CD14-positive monocyte (primary cell): ENCODE data around the gene THEMIS. TPM values are rescaled to one million over a fixed set of nuclear protein-coding genes. Genes with fewer than 3 reads are reported as not detected.
"Not testable (repeated sequence)": the region's sequence is repeated elsewhere in the genome, so short reads cannot be mapped to it uniquely, and the experiment has no call there.

Source experiments
- DNase-seq, 3 donors: peaks; one replicate each; pipeline ENCODE4 v3.0.0-alpha.2; 2011 to 2022
- H2AFZ ChIP-seq: 2 replicates; pipeline ENCODE4 v1.6.0; 2012; ENCODE audit warnings: mild to moderate bottlenecking, low read depth, low read length, inconsistent platforms; ENCODE audit not compliant: insufficient read depth, poor library complexity, severe bottlenecking
- H3K27ac ChIP-seq, 2 donors: 1 replicate in 1 of 2; 2 replicates in 1 of 2; pipeline ENCODE4 v1.5.1; 2012 to 2013; ENCODE audit warnings: low read length in 2 of 2, control low read depth in 1 of 2, inconsistent platforms in 1 of 2, low read depth in 1 of 2, mild to moderate bottlenecking in 1 of 2
- H3K27me3 ChIP-seq, 2 donors: one replicate each; pipeline versions ENCODE4 v1.6.0 to v1.6.1; 2011 to 2013; ENCODE audit warnings: low read length in 2 of 2; ENCODE audit not compliant: control insufficient read depth in 2 of 2, insufficient read depth in 2 of 2
- H3K36me3 ChIP-seq, 2 donors: replicated peaks in 1 of 2; 1 replicate in 1 of 2; 2 replicates in 1 of 2; pipeline versions ENCODE4 v1.5.1 to v1.6.1; 2012 to 2013; ENCODE audit warnings: low read length in 2 of 2, control low read depth in 1 of 2, inconsistent platforms in 1 of 2, mild to moderate bottlenecking in 1 of 2; ENCODE audit not compliant: insufficient read depth in 2 of 2, control insufficient read depth in 1 of 2
- H3K4me1 ChIP-seq, 2 donors: 1 replicate in 1 of 2; 2 replicates in 1 of 2; pipeline versions ENCODE4 v1.5.1 to v1.6.1; 2012 to 2013; ENCODE audit warnings: low read length in 2 of 2, control low read depth in 1 of 2, inconsistent platforms in 1 of 2, mild to moderate bottlenecking in 1 of 2, moderate library complexity in 1 of 2; ENCODE audit not compliant: insufficient read depth in 2 of 2, control insufficient read depth in 1 of 2
- H3K4me2 ChIP-seq: replicated peaks from 2 replicates; pipeline ENCODE3; 2012; ENCODE audit warnings: low read length, moderate library complexity, mild to moderate bottlenecking; ENCODE audit not compliant: poor library complexity, severe bottlenecking; ENCODE audit errors: extremely low read depth
- H3K4me3 ChIP-seq, 3 experiments: fragments of 200-600 bp in 1 of 3; sonication (generic) in 1 of 3; replicated peaks in 1 of 3; 1 replicate in 2 of 3; 2 replicates in 1 of 3; pipeline ENCODE4 v1.5.1; 2011 to 2013; ENCODE audit warnings: low read length in 3 of 3, mild to moderate bottlenecking in 3 of 3, control low read depth in 2 of 3, low read depth in 2 of 3, inconsistent platforms in 1 of 3, moderate library complexity in 1 of 3
- H3K79me2 ChIP-seq: 2 replicates; pipeline ENCODE4 v1.6.0; 2012; ENCODE audit warnings: mild to moderate bottlenecking, control low read depth, inconsistent platforms, low read length, moderate library complexity; ENCODE audit not compliant: insufficient read depth
- H3K9ac ChIP-seq: 2 replicates; pipeline ENCODE4 v1.6.0; 2017; ENCODE audit warnings: low read length, mild to moderate bottlenecking; ENCODE audit not compliant: insufficient read depth, poor library complexity, severe bottlenecking
- H3K9me3 ChIP-seq, 2 donors: replicated peaks in 1 of 2; 1 replicate in 1 of 2; 2 replicates in 1 of 2; pipeline versions ENCODE4 v1.5.1 to v1.6.1; 2012 to 2013; ENCODE audit warnings: low read length in 2 of 2, control low read depth in 1 of 2; ENCODE audit not compliant: control insufficient read depth in 1 of 2, insufficient read depth in 1 of 2
- H4K20me1 ChIP-seq: 2 replicates; pipeline ENCODE4 v1.6.0; 2012; ENCODE audit warnings: mild to moderate bottlenecking, low read length, control low read depth, moderate library complexity; ENCODE audit not compliant: insufficient read depth
- H3K27ac Mint-ChIP-seq, 7 donors: one replicate each; pipeline ENCODE4 v1.8.0; 2020; ENCODE audit warnings: mild to moderate bottlenecking in 7 of 7, mixed read lengths in 7 of 7, moderate library complexity in 6 of 7, inconsistent platforms in 2 of 7
- H3K27me3 Mint-ChIP-seq, 3 donors: one replicate each; pipeline ENCODE4 v1.8.0; 2021 to 2022; ENCODE audit warnings: low read depth in 3 of 3, mild to moderate bottlenecking in 3 of 3, mixed read lengths in 3 of 3, moderate library complexity in 3 of 3, inconsistent platforms in 1 of 3
- H3K36me3 Mint-ChIP-seq, 2 donors: one replicate each; pipeline ENCODE4 v1.8.0; 2020; ENCODE audit warnings: mixed read lengths in 2 of 2, inconsistent platforms in 1 of 2, mild to moderate bottlenecking in 1 of 2
- H3K4me1 Mint-ChIP-seq: one replicate; pipeline ENCODE4 v1.8.0; 2020; ENCODE audit warnings: mild to moderate bottlenecking, mixed read lengths
- H3K4me3 Mint-ChIP-seq, 2 donors: one replicate each; pipeline ENCODE4 v1.8.0; 2020; ENCODE audit warnings: mild to moderate bottlenecking in 2 of 2, mixed read lengths in 2 of 2, moderate library complexity in 1 of 2
- H3K9me3 Mint-ChIP-seq, 7 donors: one replicate each; pipeline ENCODE4 v1.8.0; 2020 to 2022; ENCODE audit warnings: mixed read lengths in 7 of 7, mild to moderate bottlenecking in 6 of 7, moderate library complexity in 6 of 7, inconsistent platforms in 2 of 7
- CTCF ChIP-seq: fragments of 200-600 bp; IDR thresholded peaks from one replicate; pipeline ENCODE4 v1.8.0; 2022; ENCODE audit warnings: antibody characterized with exemption, mild to moderate bottlenecking
- WGBS: methylation state at CpG from one replicate; pipeline ENCODE4 v1.1.5; 2013; ENCODE audit warnings: missing lambda C conversion rate; ENCODE audit not compliant: insufficient coverage; 5-methylcytosine and 5-hydroxymethylcytosine counted together
- intact Hi-C, 2 donors: fragments of 100-400 bp; cut with micrococcal nuclease; formaldehyde crosslinking; loops; one replicate each; pipeline versions ENCODE4 v1.15.0 to v1.15.1; 2023
- polyA plus RNA-seq, 3 donors: library from polyadenylated mRNA; depleted of rRNA in 1 of 3; unstranded in 2 of 3; stranded (reverse) in 1 of 3; fragments of 300-500 nt in 2 of 3; fragments of >200 nt in 1 of 3; fragmentation: Illumina TruSeq in 2 of 3; gene quantifications; 1 replicate in 2 of 3; 2 replicates in 1 of 3; pipeline ENCODE4 v1.2.3, GENCODE V29; 2012 to 2021

Gene THEMIS
- polyA plus RNA-seq, 3 donors: 0.13 to 0.16 TPM; not detected in 1

GRCh38 chr6:127690588-127690987 is 210.3 kb downstream of the THEMIS start:
- Mint-ChIP-seq H3K4me3 (no peak overlapping the region), H3K27me3 (peaks cover 0 to 2% (median 0%) of the 10 kb centered on the region in 3 donors), H3K4me1 (no peaks in the 10 kb centered on the region), H3K9me3 (peaks cover 0 to 4% (median 0%) of the 10 kb centered on the region in 7 donors), H3K27ac (no peak overlapping the region), H3K36me3 (no peaks in the 10 kb centered on the region)
- no peaks in the 10 kb centered on the region for H3K4me1 ChIP-seq
- no peak overlapping the region for H3K4me2 ChIP-seq
- no peaks in the 10 kb centered on the region for H4K20me1 ChIP-seq
- H3K36me3 ChIP-seq: no peaks in the 10 kb centered on the region
- DNase-seq: no peak
- no peaks in the 10 kb centered on the region for H3K79me2 ChIP-seq
- H3K27me3 ChIP-seq: no peaks in the 10 kb centered on the region
- H2AFZ ChIP-seq: no peak overlapping the region
- intact Hi-C loops: no loop called here
- H3K4me3 ChIP-seq: no peak overlapping the region
- no peak for TF ChIP-seq CTCF
- H3K27ac ChIP-seq: no peak overlapping the region
- H3K9me3 ChIP-seq: no peaks in the 10 kb centered on the region
- no peak overlapping the region for H3K9ac ChIP-seq

- no peak overlapping the region for H3K4me2 ChIP-seq
- H3K79me2 ChIP-seq: no peaks in the 10 kb centered on the region
- Mint-ChIP-seq H3K4me1 (no peaks in the 10 kb centered on the region), H3K36me3 (no peaks in the 10 kb centered on the region), H3K27me3 (peaks cover 0 to 2% (median 0%) of the 10 kb centered on the region in 3 donors), H3K27ac (no peak overlapping the region), H3K4me3 (no peak overlapping the region), H3K9me3 (peaks cover 0 to 4% (median 0%) of the 10 kb centered on the region in 7 donors)
- H3K4me1 ChIP-seq: no peaks in the 10 kb centered on the region
- no peak overlapping the region for H3K9ac ChIP-seq
- H2AFZ ChIP-seq: no peak overlapping the region
- H3K36me3 ChIP-seq: no peaks in the 10 kb centered on the region
- H3K9me3 ChIP-seq: no peaks in the 10 kb centered on the region
- H4K20me1 ChIP-seq: no peaks in the 10 kb centered on the region
- no peak for TF ChIP-seq CTCF
- no peak overlapping the region for H3K4me3 ChIP-seq
- no peak overlapping the region for H3K27ac ChIP-seq
- intact Hi-C loops: no loop called here
- no peaks in the 10 kb centered on the region for H3K27me3 ChIP-seq
- DNase-seq: no peak
Measured at GRCh38 chr6:127690092-127690491, 210.8 kb downstream of the THEMIS start.

- H2AFZ ChIP-seq, H3K9me3 ChIP-seq, H3K36me3 Mint-ChIP-seq, DNase-seq, H3K36me3 ChIP-seq, H3K9ac ChIP-seq, H3K9me3 Mint-ChIP-seq, H3K4me2 ChIP-seq, intact Hi-C loops, H3K27me3 ChIP-seq, H3K27ac ChIP-seq, H3K4me1 Mint-ChIP-seq, H3K4me1 ChIP-seq, H3K4me3 Mint-ChIP-seq, H3K27ac Mint-ChIP-seq, H4K20me1 ChIP-seq, H3K79me2 ChIP-seq, H3K27me3 Mint-ChIP-seq, H3K4me3 ChIP-seq: not testable (repeated sequence)
- WGBS: 80% methylated on average over 1 of the region's 3 CpGs
Measured at GRCh38 chr6:127687490-127687889, 213.4 kb downstream of the THEMIS start.
